HepG2 (cell line): ENCODE measurements around the gene EWSR1. TPM values are rescaled to one million over a fixed set of nuclear protein-coding genes. Genes with fewer than 3 reads are reported as not detected.

ENCODE experiments used
- CENPT ChIP-seq: sonication (generic); formaldehyde crosslinking; IDR thresholded peaks from 2 replicates; pipeline ENCODE4 v1.8.0; 2022; ENCODE audit warnings: low read depth, mild to moderate bottlenecking, moderate library complexity, missing genetic modification reagents
- FOSL2 ChIP-seq: sonication (generic); formaldehyde crosslinking; IDR thresholded peaks from 2 replicates; pipeline ENCODE4 v1.4.0; 2020; ENCODE audit warnings: missing genetic modification reagents
- FOXC1 ChIP-seq: sonication (generic); formaldehyde crosslinking; IDR thresholded peaks from 2 replicates; pipeline ENCODE4 v1.8.0; 2022; ENCODE audit warnings: mild to moderate bottlenecking, missing genetic modification reagents, borderline replicate concordance
- FOXK1 ChIP-seq: sonication (generic); formaldehyde crosslinking; IDR thresholded peaks from 2 replicates; pipeline ENCODE4 v1.4.0; 2020; ENCODE audit warnings: low read depth, missing genetic modification reagents, borderline replicate concordance
- FOXO1 ChIP-seq: sonication (generic); formaldehyde crosslinking; IDR thresholded peaks from 2 replicates; pipeline ENCODE4 v1.4.0; 2020; ENCODE audit warnings: missing genetic modification reagents
- GATAD1 ChIP-seq: IDR thresholded peaks from 2 replicates; pipeline ENCODE4 v1.6.1; 2016; ENCODE audit warnings: missing genetic modification reagents, missing compliant biosample characterization
- GTF3A ChIP-seq: sonication (generic); formaldehyde crosslinking; conservative IDR thresholded peaks from 2 replicates; pipeline ENCODE4 v1.4.0; 2020; ENCODE audit warnings: mild to moderate bottlenecking, missing genetic modification reagents
- KAT2B ChIP-seq: fragments of 150-350 bp; IDR thresholded peaks from 2 replicates; pipeline ENCODE4 v1.6.1; 2014; ENCODE audit warnings: low read depth, low read length, borderline replicate concordance
- LRRFIP1 ChIP-seq: sonication (generic); formaldehyde crosslinking; conservative IDR thresholded peaks from 2 replicates; pipeline ENCODE4 v1.4.0; 2020; ENCODE audit warnings: missing genetic modification reagents
- NFE2 ChIP-seq: sonication (generic); formaldehyde crosslinking; IDR thresholded peaks from 2 replicates; pipeline ENCODE4 v1.4.0; 2020; ENCODE audit warnings: missing genetic modification reagents
- POLR2G ChIP-seq: fragments of 200-400 bp; formaldehyde crosslinking; IDR thresholded peaks from 2 replicates; pipeline ENCODE4 v1.6.1; 2018; ENCODE audit warnings: mild to moderate bottlenecking, low read depth, low read length, moderate library complexity
- RARA ChIP-seq: IDR thresholded peaks from 2 replicates; pipeline ENCODE4 v1.6.1; 2016; ENCODE audit warnings: missing genetic modification reagents, missing compliant biosample characterization
- SNRNP70 ChIP-seq: fragments of 200-400 bp; formaldehyde crosslinking; IDR thresholded peaks from 2 replicates; pipeline ENCODE4 v1.6.1; 2017; ENCODE audit warnings: mild to moderate bottlenecking, low read depth, low read length, moderate library complexity
- ZKSCAN1 ChIP-seq: fragments of 150-350 bp; IDR thresholded peaks from 2 replicates; pipeline ENCODE4 v1.6.1; 2014; ENCODE audit warnings: low read length
- ZNF367 ChIP-seq: sonication (generic); formaldehyde crosslinking; IDR thresholded peaks from 2 replicates; pipeline ENCODE4 v1.4.0; 2020; ENCODE audit warnings: missing genetic modification reagents, borderline replicate concordance
- ZNF496 ChIP-seq: sonication (generic); formaldehyde crosslinking; IDR thresholded peaks from 2 replicates; pipeline ENCODE4 v1.8.1; 2023; ENCODE audit warnings: mild to moderate bottlenecking, moderate library complexity, missing genetic modification reagents; ENCODE audit not compliant: insufficient replicate concordance
- ZNF746 ChIP-seq: sonication (generic); formaldehyde crosslinking; IDR thresholded peaks from 2 replicates; pipeline ENCODE4 v1.8.0; 2022; ENCODE audit warnings: mild to moderate bottlenecking, missing genetic modification reagents
- ZNF777 ChIP-seq: sonication (generic); formaldehyde crosslinking; IDR thresholded peaks from 2 replicates; pipeline ENCODE4 v1.4.0; 2020; ENCODE audit warnings: missing genetic modification reagents
- ZNF850 ChIP-seq: sonication (generic); formaldehyde crosslinking; conservative IDR thresholded peaks from 2 replicates; pipeline ENCODE4 v1.9.0; 2021; ENCODE audit warnings: mild to moderate bottlenecking, missing genetic modification reagents
- polyA plus RNA-seq, 8 experiments: library from polyadenylated mRNA; depleted of rRNA in 3 of 8; stranded (reverse) in 7 of 8; unstranded in 1 of 8; fragments of >200 nt; fragmentation: Illumina TruSeq in 4 of 8; extraction: Trizol in 4 of 8; gene quantifications; 2 replicates each; pipeline versions ENCODE4 v1.2.1 to v1.2.3, GENCODE V29; 2011 to 2016; ENCODE audit warnings: low read depth in 4 of 8, missing spikeins in 1 of 8, mixed read lengths in 1 of 8; ENCODE audit not compliant: insufficient read depth in 1 of 8
- total RNA-seq, 5 experiments: library from RNA; depleted of rRNA; stranded (reverse); fragments of >200 nt; fragmentation: Illumina TruSeq; extraction: Trizol; gene quantifications; 2 replicates each; pipeline ENCODE4 v1.2.3, GENCODE V29; 2016; ENCODE audit warnings: low read depth in 1 of 5
- TF ChIP-seq, protein P1 (sequence below): conservative IDR thresholded peaks from 2 replicates; pipeline ENCODE4 v1.6.1; 2018; ENCODE audit warnings: missing genetic modification reagents
- TF ChIP-seq, protein P2 (sequence below): sonication (generic); formaldehyde crosslinking; IDR thresholded peaks from 2 replicates; pipeline ENCODE4; 2020; ENCODE audit warnings: missing genetic modification reagents, mild to moderate bottlenecking, borderline replicate concordance
- TF ChIP-seq, protein P3 (sequence below): IDR thresholded peaks from 2 replicates; pipeline ENCODE4 v1.6.1; 2016; ENCODE audit warnings: missing compliant biosample characterization, missing genetic modification reagents, borderline replicate concordance
- TF ChIP-seq, protein P4 (sequence below): sonication (generic); formaldehyde crosslinking; IDR thresholded peaks from 2 replicates; pipeline ENCODE4 v1.4.0; 2020; ENCODE audit warnings: mild to moderate bottlenecking, missing genetic modification reagents

Gene EWSR1
- total and polyA plus RNA-seq, 2 of the 13 experiments (the other 11 are each of a cell fraction or from before 2014, with no cell fraction given) = 211 to 326 TPM

GRCh38 chr22:29268511-29269229 is 602 bp downstream of the EWSR1 start (continued):
- TF ChIP-seq, protein P1, sequence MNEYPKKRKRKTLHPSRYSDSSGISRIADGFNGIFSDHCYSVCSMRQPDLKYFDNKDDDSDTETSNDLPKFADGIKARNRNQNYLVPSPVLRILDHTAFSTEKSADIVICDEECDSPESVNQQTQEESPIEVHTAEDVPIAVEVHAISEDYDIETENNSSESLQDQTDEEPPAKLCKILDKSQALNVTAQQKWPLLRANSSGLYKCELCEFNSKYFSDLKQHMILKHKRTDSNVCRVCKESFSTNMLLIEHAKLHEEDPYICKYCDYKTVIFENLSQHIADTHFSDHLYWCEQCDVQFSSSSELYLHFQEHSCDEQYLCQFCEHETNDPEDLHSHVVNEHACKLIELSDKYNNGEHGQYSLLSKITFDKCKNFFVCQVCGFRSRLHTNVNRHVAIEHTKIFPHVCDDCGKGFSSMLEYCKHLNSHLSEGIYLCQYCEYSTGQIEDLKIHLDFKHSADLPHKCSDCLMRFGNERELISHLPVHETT (CRISPR knock-in tag) = no peak
- TF ChIP-seq, protein P2, sequence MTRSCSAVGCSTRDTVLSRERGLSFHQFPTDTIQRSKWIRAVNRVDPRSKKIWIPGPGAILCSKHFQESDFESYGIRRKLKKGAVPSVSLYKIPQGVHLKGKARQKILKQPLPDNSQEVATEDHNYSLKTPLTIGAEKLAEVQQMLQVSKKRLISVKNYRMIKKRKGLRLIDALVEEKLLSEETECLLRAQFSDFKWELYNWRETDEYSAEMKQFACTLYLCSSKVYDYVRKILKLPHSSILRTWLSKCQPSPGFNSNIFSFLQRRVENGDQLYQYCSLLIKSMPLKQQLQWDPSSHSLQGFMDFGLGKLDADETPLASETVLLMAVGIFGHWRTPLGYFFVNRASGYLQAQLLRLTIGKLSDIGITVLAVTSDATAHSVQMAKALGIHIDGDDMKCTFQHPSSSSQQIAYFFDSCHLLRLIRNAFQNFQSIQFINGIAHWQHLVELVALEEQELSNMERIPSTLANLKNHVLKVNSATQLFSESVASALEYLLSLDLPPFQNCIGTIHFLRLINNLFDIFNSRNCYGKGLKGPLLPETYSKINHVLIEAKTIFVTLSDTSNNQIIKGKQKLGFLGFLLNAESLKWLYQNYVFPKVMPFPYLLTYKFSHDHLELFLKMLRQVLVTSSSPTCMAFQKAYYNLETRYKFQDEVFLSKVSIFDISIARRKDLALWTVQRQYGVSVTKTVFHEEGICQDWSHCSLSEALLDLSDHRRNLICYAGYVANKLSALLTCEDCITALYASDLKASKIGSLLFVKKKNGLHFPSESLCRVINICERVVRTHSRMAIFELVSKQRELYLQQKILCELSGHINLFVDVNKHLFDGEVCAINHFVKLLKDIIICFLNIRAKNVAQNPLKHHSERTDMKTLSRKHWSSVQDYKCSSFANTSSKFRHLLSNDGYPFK (CRISPR knock-in tag) = no peak
- TF ChIP-seq, protein P3, sequence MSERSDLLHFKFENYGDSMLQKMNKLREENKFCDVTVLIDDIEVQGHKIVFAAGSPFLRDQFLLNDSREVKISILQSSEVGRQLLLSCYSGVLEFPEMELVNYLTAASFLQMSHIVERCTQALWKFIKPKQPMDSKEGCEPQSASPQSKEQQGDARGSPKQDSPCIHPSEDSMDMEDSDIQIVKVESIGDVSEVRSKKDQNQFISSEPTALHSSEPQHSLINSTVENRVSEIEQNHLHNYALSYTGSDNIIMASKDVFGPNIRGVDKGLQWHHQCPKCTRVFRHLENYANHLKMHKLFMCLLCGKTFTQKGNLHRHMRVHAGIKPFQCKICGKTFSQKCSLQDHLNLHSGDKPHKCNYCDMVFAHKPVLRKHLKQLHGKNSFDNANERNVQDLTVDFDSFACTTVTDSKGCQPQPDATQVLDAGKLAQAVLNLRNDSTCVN (CRISPR knock-in tag) = no peak
- no peak for TF ChIP-seq ZNF367 (CRISPR knock-in tag)
- TF ChIP-seq ZKSCAN1 = no peak
- no peak for TF ChIP-seq FOXK1
- no peak for TF ChIP-seq ZNF496
- no peak; the same call in 1 of the 2 replicates for TF ChIP-seq ZNF746 (CRISPR knock-in tag)
- TF ChIP-seq FOXO1 (CRISPR knock-in tag) = no peak
- TF ChIP-seq ZNF777 (CRISPR knock-in tag) = peak; percentile 20; the same call in 1 of the 2 replicates
- no peak for TF ChIP-seq LRRFIP1 (CRISPR knock-in tag)
- TF ChIP-seq KAT2B = no peak
- TF ChIP-seq ZNF850 = no peak
- TF ChIP-seq RARA (CRISPR knock-in tag) = no peak
- no peak for TF ChIP-seq GATAD1 (CRISPR knock-in tag)
- TF ChIP-seq POLR2G = no peak
- no peak for TF ChIP-seq FOSL2 (CRISPR knock-in tag)
- TF ChIP-seq SNRNP70 = no peak
- TF ChIP-seq NFE2 (CRISPR knock-in tag) = no peak
- TF ChIP-seq, protein P4, sequence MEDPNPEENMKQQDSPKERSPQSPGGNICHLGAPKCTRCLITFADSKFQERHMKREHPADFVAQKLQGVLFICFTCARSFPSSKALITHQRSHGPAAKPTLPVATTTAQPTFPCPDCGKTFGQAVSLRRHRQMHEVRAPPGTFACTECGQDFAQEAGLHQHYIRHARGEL (CRISPR knock-in tag) = no peak
- no peak for TF ChIP-seq FOXC1 (CRISPR knock-in tag)
- 0 out of 2 replicates have a peak, but pooled peaks have one; percentile 1 for TF ChIP-seq CENPT (CRISPR knock-in tag)
- TF ChIP-seq GTF3A (CRISPR knock-in tag) = no peak
